HepG2 (cell line): Measurements from ENCODE around the gene CARD8.

Experiments
- EP300 ChIP-seq, 3 experiments: sonication (generic) in 1 of 3; formaldehyde crosslinking in 1 of 3; IDR thresholded peaks; 2 replicates each; pipeline versions ENCODE4 v1.5.1 to v1.6.1; 2011 to 2020; ENCODE audit warnings: low read depth in 2 of 3, low read length in 2 of 3, borderline replicate concordance in 1 of 3, improper control_type of control experiment in 1 of 3, mild to moderate bottlenecking in 1 of 3, missing genetic modification reagents in 1 of 3, moderate library complexity in 1 of 3
- ZNF737 ChIP-seq: sonication (generic); formaldehyde crosslinking; IDR thresholded peaks from 2 replicates; pipeline ENCODE4 v1.5.0; 2020; ENCODE audit warnings: missing genetic modification reagents, mild to moderate bottlenecking, borderline replicate concordance
- TF ChIP-seq, protein P1 (sequence below): sonication (generic); formaldehyde crosslinking; IDR thresholded peaks from one replicate; pipeline ENCODE4 v1.5.1; 2020; ENCODE audit warnings: mild to moderate bottlenecking, missing genetic modification reagents; ENCODE audit errors: not compliant biosample characterization

- no peak for TF ChIP-seq EP300 (IDR thresholded peaks at IDR 0.05; ENCODE audit: low read depth in 2 of 2, low read length in 2 of 2)
- no peak for TF ChIP-seq EP300 (CRISPR knock-in tag; IDR thresholded peaks at IDR 0.05; ENCODE audit: borderline replicate concordance)
- TF ChIP-seq, protein P1, sequence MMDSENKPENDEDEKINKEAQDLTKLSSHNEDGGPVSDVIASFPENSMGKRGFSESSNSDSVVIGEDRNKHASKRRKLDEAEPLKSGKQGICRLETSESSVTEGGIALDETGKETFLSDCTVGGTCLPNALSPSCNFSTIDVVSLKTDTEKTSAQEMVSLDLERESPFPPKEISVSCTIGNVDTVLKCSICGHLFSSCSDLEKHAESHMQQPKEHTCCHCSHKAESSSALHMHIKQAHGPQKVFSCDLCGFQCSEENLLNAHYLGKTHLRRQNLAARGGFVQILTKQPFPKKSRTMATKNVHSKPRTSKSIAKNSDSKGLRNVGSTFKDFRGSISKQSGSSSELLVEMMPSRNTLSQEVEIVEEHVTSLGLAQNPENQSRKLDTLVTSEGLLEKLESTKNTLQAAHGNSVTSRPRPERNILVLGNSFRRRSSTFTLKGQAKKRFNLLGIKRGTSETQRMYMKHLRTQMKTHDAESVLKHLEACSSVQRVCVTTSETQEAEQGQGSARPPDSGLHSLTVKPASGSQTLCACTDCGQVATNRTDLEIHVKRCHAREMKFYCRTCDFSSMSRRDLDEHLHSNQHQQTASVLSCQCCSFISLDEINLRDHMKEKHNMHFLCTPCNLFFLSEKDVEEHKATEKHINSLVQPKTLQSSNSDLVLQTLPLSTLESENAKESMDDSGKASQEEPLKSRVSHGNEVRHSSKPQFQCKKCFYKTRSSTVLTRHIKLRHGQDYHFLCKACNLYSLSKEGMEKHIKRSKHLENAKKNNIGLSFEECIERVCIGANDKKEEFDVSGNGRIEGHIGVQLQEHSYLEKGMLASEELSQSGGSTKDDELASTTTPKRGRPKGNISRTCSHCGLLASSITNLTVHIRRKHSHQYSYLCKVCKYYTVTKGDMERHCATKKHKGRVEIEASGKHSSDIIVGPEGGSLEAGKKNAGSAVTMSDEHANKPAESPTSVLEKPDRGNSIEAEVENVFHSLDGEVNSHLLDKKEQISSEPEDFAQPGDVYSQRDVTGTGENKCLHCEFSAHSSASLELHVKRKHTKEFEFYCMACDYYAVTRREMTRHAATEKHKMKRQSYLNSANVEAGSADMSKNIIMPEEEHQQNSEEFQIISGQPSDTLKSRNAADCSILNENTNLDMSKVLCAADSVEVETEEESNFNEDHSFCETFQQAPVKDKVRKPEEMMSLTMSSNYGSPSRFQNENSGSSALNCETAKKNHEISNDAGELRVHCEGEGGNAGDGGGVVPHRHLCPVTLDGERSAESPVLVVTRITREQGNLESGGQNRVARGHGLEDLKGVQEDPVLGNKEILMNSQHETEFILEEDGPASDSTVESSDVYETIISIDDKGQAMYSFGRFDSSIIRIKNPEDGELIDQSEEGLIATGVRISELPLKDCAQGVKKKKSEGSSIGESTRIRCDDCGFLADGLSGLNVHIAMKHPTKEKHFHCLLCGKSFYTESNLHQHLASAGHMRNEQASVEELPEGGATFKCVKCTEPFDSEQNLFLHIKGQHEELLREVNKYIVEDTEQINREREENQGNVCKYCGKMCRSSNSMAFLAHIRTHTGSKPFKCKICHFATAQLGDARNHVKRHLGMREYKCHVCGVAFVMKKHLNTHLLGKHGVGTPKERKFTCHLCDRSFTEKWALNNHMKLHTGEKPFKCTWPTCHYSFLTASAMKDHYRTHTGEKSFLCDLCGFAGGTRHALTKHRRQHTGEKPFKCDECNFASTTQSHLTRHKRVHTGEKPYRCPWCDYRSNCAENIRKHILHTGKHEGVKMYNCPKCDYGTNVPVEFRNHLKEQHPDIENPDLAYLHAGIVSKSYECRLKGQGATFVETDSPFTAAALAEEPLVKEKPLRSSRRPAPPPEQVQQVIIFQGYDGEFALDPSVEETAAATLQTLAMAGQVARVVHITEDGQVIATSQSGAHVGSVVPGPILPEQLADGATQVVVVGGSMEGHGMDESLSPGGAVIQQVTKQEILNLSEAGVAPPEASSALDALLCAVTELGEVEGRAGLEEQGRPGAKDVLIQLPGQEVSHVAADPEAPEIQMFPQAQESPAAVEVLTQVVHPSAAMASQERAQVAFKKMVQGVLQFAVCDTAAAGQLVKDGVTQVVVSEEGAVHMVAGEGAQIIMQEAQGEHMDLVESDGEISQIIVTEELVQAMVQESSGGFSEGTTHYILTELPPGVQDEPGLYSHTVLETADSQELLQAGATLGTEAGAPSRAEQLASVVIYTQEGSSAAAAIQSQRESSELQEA (CRISPR knock-in tag), result no peak
- TF ChIP-seq ZNF737 (CRISPR knock-in tag), result no peak
These were observed 51.7 kb downstream of the CARD8 start for GRCh38 chr19:48203794-48204628.
